H1 (cell line): ENCODE measurements around the gene POLR2H. TPM values are rescaled to one million over a fixed set of nuclear protein-coding genes. Genes with fewer than 3 reads are reported as not detected.
A peak's percentile ranks its signal among the peaks of the same experiment; 100 is the strongest.

Source experiments
- CTCF ChIA-PET: fragments of 300-600 bp; sonication (Branson Sonifier 250); formaldehyde crosslinking; loops from one replicate; lab custom pipeline; 2021; ENCODE audit not compliant: partially characterized antibody; lab: Charles Lee
- POLR2A ChIA-PET: fragments of 300-600 bp; sonication (Branson Sonifier 250); formaldehyde crosslinking; loops from one replicate; lab custom pipeline; 2021; ENCODE audit warnings: inconsistent platforms; ENCODE audit not compliant: partially characterized antibody; lab: Charles Lee
- DNase-seq, 2 experiments: peaks; one replicate each; pipeline versions ENCODE4 v3.0.0 to v3.0.0-alpha.2; 2010 to 2022; ENCODE audit warnings: low spot score in 2 of 2, low read depth in 1 of 2, mixed read lengths in 1 of 2
- FAIRE-seq: peaks from 2 replicates; lab custom pipeline; 2011; peaks lifted over from hg19 to GRCh38; lab: Jason Lieb, UNC
- H2AFZ ChIP-seq: 2 replicates; pipeline ENCODE4 v1.8.1; 2012; ENCODE audit warnings: low read length, inconsistent platforms
- H2AK5ac ChIP-seq: 2 replicates; pipeline ENCODE4 v1.6.1; 2013; ENCODE audit warnings: low read depth, low read length
- H2BK120ac ChIP-seq: replicated peaks from 2 replicates; pipeline ENCODE3; 2013; ENCODE audit warnings: low read depth, low read length, inconsistent platforms
- H2BK12ac ChIP-seq: 2 replicates; pipeline ENCODE4 v1.6.1; 2013; ENCODE audit warnings: low read depth, low read length
- H2BK15ac ChIP-seq: 2 replicates; pipeline ENCODE4 v1.6.1; 2013; ENCODE audit warnings: low read length
- H2BK20ac ChIP-seq: 2 replicates; pipeline ENCODE4 v1.6.1; 2013; ENCODE audit warnings: low read length
- H2BK5ac ChIP-seq: 2 replicates; pipeline ENCODE4 v1.6.1; 2013; ENCODE audit warnings: low read depth, low read length
- H3K14ac ChIP-seq: 2 replicates; pipeline ENCODE4 v1.6.1; 2013; ENCODE audit warnings: inconsistent platforms; ENCODE audit not compliant: insufficient read length
- H3K18ac ChIP-seq: 2 replicates; pipeline ENCODE4 v1.6.1; 2013; ENCODE audit warnings: low read length; ENCODE audit errors: extremely low read depth
- H3K23ac ChIP-seq: 2 replicates; pipeline ENCODE4 v1.6.1; 2013; ENCODE audit warnings: inconsistent platforms; ENCODE audit not compliant: insufficient read length
- H3K23me2 ChIP-seq: 2 replicates; pipeline ENCODE4 v1.6.1; 2013; ENCODE audit warnings: low read depth, low read length
- H3K27ac ChIP-seq: 2 replicates; pipeline ENCODE4 v1.6.1; 2011; ENCODE audit warnings: low read depth, low read length, inconsistent platforms
- H3K27me3 ChIP-seq, 4 experiments: replicated peaks in 1 of 4; 1 replicate in 1 of 4; 2 replicates in 3 of 4; pipeline versions ENCODE4 v1.6.1 to v1.8.1; 2011 to 2013; ENCODE audit warnings: low read length in 3 of 4, mild to moderate bottlenecking in 3 of 4, inconsistent platforms in 2 of 4, mixed read lengths in 2 of 4, moderate library complexity in 1 of 4; ENCODE audit not compliant: control insufficient read depth in 3 of 4, insufficient read depth in 3 of 4; ENCODE audit errors: extremely low read depth in 1 of 4
- H3K36me3 ChIP-seq, 4 experiments: 2 replicates each; pipeline versions ENCODE4 v1.6.1 to v1.8.1; 2011 to 2013; ENCODE audit warnings: mild to moderate bottlenecking in 4 of 4, low read length in 3 of 4, moderate library complexity in 2 of 4, control low read depth in 1 of 4, inconsistent platforms in 1 of 4; ENCODE audit not compliant: insufficient read depth in 4 of 4, control insufficient read depth in 2 of 4
- H3K4ac ChIP-seq: replicated peaks from 2 replicates; pipeline ENCODE3; 2013; ENCODE audit warnings: low read length, low read depth, mixed read lengths, inconsistent platforms; ENCODE audit not compliant: insufficient read length
- H3K4me1 ChIP-seq, 4 experiments: replicated peaks in 1 of 4; 1 replicate in 1 of 4; 2 replicates in 3 of 4; pipeline versions ENCODE4 v1.6.1 to v1.8.1; 2011 to 2013; ENCODE audit warnings: low read length in 3 of 4, inconsistent platforms in 2 of 4, mixed read lengths in 1 of 4; ENCODE audit not compliant: insufficient read depth in 4 of 4, control insufficient read depth in 3 of 4
- H3K4me2 ChIP-seq, 2 experiments: 2 replicates each; pipeline versions ENCODE4 v1.6.1 to v1.8.1; 2011 to 2013; ENCODE audit warnings: low read depth in 2 of 2, low read length in 2 of 2, control low read depth in 1 of 2, inconsistent platforms in 1 of 2, mild to moderate bottlenecking in 1 of 2; ENCODE audit not compliant: insufficient read depth in 1 of 2
- H3K4me3 ChIP-seq, 4 experiments: fragments of 200-600, 300-600 bp in 1 of 4; sonication (generic), shearing (Covaris generic), sonication (Bioruptor Twin) in 1 of 4; 2 replicates each; pipeline versions ENCODE4 v1.5.1 to v1.8.1; 2011 to 2016; ENCODE audit warnings: low read length in 4 of 4, low read depth in 3 of 4, control low read depth in 2 of 4, inconsistent platforms in 2 of 4, mild to moderate bottlenecking in 2 of 4, mixed read lengths in 1 of 4, moderate library complexity in 1 of 4; ENCODE audit not compliant: insufficient read depth in 2 of 4; ENCODE audit errors: extremely low read depth in 1 of 4
- H3K56ac ChIP-seq: replicated peaks from 2 replicates; pipeline ENCODE3; 2013; ENCODE audit warnings: low read depth, mild to moderate bottlenecking, mixed read lengths, low read length, inconsistent platforms; ENCODE audit not compliant: insufficient read length
- H3K79me1 ChIP-seq: 2 replicates; pipeline ENCODE4 v1.6.1; 2013; ENCODE audit warnings: low read depth, low read length, control low read depth
- H3K79me2 ChIP-seq, 2 experiments: 2 replicates each; pipeline versions ENCODE4 v1.6.1 to v1.8.1; 2012 to 2013; ENCODE audit warnings: low read length in 2 of 2, mild to moderate bottlenecking in 2 of 2, inconsistent platforms in 1 of 2; ENCODE audit not compliant: insufficient read depth in 2 of 2, control insufficient read depth in 1 of 2
- H3K9ac ChIP-seq, 4 experiments: replicated peaks in 1 of 4; 1 replicate in 1 of 4; 2 replicates in 3 of 4; pipeline versions ENCODE4 v1.6.1 to v1.8.1; 2011 to 2013; ENCODE audit warnings: low read depth in 3 of 4, low read length in 3 of 4, control low read depth in 2 of 4, mild to moderate bottlenecking in 2 of 4, moderate library complexity in 2 of 4, inconsistent platforms in 1 of 4; ENCODE audit errors: extremely low read depth in 1 of 4
- H3K9me3 ChIP-seq, 2 experiments: 2 replicates each; pipeline versions ENCODE4 v1.6.1 to v1.8.1; 2012 to 2013; ENCODE audit warnings: mild to moderate bottlenecking in 2 of 2, moderate library complexity in 2 of 2, control low read depth in 1 of 2, inconsistent platforms in 1 of 2, low read depth in 1 of 2, low read length in 1 of 2, mixed read lengths in 1 of 2; ENCODE audit not compliant: insufficient read depth in 2 of 2
- H4K20me1 ChIP-seq, 2 experiments: replicated peaks in 1 of 2; 2 replicates each; pipeline versions ENCODE3 to v1.8.1; 2011 to 2013; ENCODE audit warnings: inconsistent platforms in 2 of 2, low read length in 2 of 2, mild to moderate bottlenecking in 1 of 2; ENCODE audit not compliant: insufficient read depth in 2 of 2, control insufficient read depth in 1 of 2
- H4K5ac ChIP-seq: 2 replicates; pipeline ENCODE4 v1.6.1; 2013; ENCODE audit warnings: low read length, low read depth, mixed read lengths, inconsistent platforms; ENCODE audit not compliant: insufficient read length
- H4K8ac ChIP-seq: 2 replicates; pipeline ENCODE4 v1.8.0; 2013; ENCODE audit warnings: mild to moderate bottlenecking, moderate library complexity, low read length, inconsistent platforms; ENCODE audit not compliant: insufficient read depth; ENCODE audit errors: extremely low read depth
- H4K91ac ChIP-seq: replicated peaks from 2 replicates; pipeline ENCODE3; 2013; ENCODE audit warnings: low read length, mixed read lengths, inconsistent platforms; ENCODE audit not compliant: insufficient read length
- ASH2L ChIP-seq: fragments of 200-600, 300-600 bp; sonication (generic); IDR thresholded peaks from one replicate; pipeline ENCODE4 v1.7.1; 2017; ENCODE audit warnings: low read length
- CBX5 ChIP-seq: fragments of 300-800, 300-1000 bp; sonication (generic); IDR thresholded peaks from 2 replicates; pipeline ENCODE4 v1.7.1; 2016; ENCODE audit warnings: antibody characterized with exemption, low read length, low read depth
- CTCF ChIP-seq, 3 experiments: IDR thresholded peaks; 1 replicate in 2 of 3; 2 replicates in 1 of 3; pipeline versions ENCODE4 v1.5.1 to v1.6.1; 2011; ENCODE audit warnings: low read length in 3 of 3, mild to moderate bottlenecking in 3 of 3, inconsistent platforms in 2 of 3, low read depth in 1 of 3, moderate library complexity in 1 of 3; ENCODE audit not compliant: insufficient read depth in 1 of 3; ENCODE audit errors: control extremely low read depth in 1 of 3
- GTF2F1 ChIP-seq: IDR thresholded peaks from 2 replicates; pipeline ENCODE4 v1.6.1; 2012; ENCODE audit warnings: low read depth, low read length, improper control_type of control experiment, borderline replicate concordance
- KDM5A ChIP-seq: fragments of 200-600 bp; IDR thresholded peaks from 2 replicates; pipeline ENCODE4 v1.7.1; 2012; ENCODE audit warnings: mild to moderate bottlenecking, low read length, inconsistent platforms, mixed read lengths
- MAFK ChIP-seq: IDR thresholded peaks from 2 replicates; pipeline ENCODE4 v1.6.1; 2012; ENCODE audit warnings: low read depth, mild to moderate bottlenecking, improper control_type of control experiment, low read length
- PHF8 ChIP-seq: fragments of 200-600 bp; sonication (generic); conservative IDR thresholded peaks from 2 replicates; pipeline ENCODE4 v1.7.1; 2012; ENCODE audit warnings: low read depth, mild to moderate bottlenecking, inconsistent platforms, low read length, moderate library complexity
- POU5F1 ChIP-seq: IDR thresholded peaks from 2 replicates; pipeline ENCODE4 v1.6.1; 2011; ENCODE audit warnings: low read depth, mild to moderate bottlenecking, low read length, moderate library complexity
- SIX5 ChIP-seq: IDR thresholded peaks from 2 replicates; pipeline ENCODE4 v1.6.1; 2011; ENCODE audit warnings: mild to moderate bottlenecking, low read depth, low read length
- SRF ChIP-seq: IDR thresholded peaks from 2 replicates; pipeline ENCODE4 v1.6.1; 2011; ENCODE audit warnings: mild to moderate bottlenecking, low read depth, low read length, moderate library complexity
- WGBS, 2 experiments: shearing (Covaris generic) in 1 of 2; methylation state at CpG; one replicate each; pipeline versions ENCODE4 v1.1.6 to v1.1.7; 2013 to 2015; ENCODE audit warnings: low lambda C conversion rate in 2 of 2, mixed read lengths in 2 of 2, inconsistent platforms in 1 of 2, low coverage in 1 of 2, missing lambda C conversion rate in 1 of 2; ENCODE audit not compliant: insufficient replicate concordance in 2 of 2, insufficient coverage in 1 of 2, insufficient read length in 1 of 2; ENCODE audit errors: extremely low coverage in 1 of 2, missing lambda C conversion rate in 1 of 2; 5-methylcytosine and 5-hydroxymethylcytosine counted together
- polyA plus RNA-seq, 7 experiments: library from polyadenylated mRNA; depleted of rRNA in 3 of 7; stranded (reverse) in 5 of 7; unstranded in 2 of 7; fragments of >200 nt in 5 of 7; fragments of 200-250 nt in 2 of 7; gene quantifications; 1 replicate in 5 of 7; 2 replicates in 1 of 7; 4 replicates in 1 of 7; pipeline versions ENCODE4 v1.2.1 to v1.2.3, GENCODE V29; 2011 to 2013; ENCODE audit warnings: missing spikeins in 2 of 7, mixed read lengths in 2 of 7
- total RNA-seq: library from RNA; stranded (reverse); fragmentation: NEBNext Ultra II Directional; extraction: Animal tissue kit (Norgen Biotek cat#: 25700); gene quantifications from 2 replicates; pipeline ENCODE4 v1.2.1, GENCODE V29; 2021

The POLR2H gene
- total and polyA plus RNA-seq, 2 of the 8 experiments (the other 6 are each of a cell fraction or from before 2014, with no cell fraction given) = 113 to 335 TPM

DNA sequence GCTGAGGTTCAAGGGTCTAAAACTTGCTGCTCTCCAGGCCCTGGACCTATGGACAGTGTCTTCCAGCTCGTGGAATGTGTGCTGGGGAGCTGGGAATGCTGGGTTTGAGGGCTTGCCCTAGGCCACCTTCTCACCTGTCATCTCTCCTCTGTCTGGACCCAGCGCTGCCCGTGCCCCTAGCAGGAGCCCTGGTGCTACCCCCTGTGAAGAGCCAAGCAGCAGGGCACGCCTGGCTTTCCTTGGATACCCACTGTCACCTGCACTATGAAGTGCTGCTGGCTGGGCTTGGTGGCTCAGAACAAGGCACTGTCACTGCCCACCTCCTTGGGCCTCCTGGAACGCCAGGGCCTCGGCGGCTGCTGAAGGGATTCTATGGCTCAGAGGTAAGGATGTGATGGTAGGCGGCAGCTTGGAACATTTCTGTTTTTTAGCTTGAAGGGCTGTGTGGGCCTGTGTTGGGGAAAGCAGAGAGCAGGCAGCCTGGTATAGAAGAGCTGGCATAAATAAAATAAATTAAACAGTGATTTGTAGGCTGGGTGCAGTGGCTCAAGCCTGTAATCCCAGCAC, 23.4 kb downstream of the POLR2H start:
- Histone ChIP-seq H4K91ac (peak overlapping the region; percentile 27), H3K23ac (no peak overlapping the region), H3K23me2 (peaks cover 12% of the 10 kb centered on the region; the same call in 1 of the 2 replicates), H3K14ac (no peak overlapping the region), H4K20me1 (peaks cover 2 to 9% of the 10 kb centered on the region in 2 experiments), H3K79me2 (no peaks in the 10 kb centered on the region), H3K79me1 (no peaks in the 10 kb centered on the region), H3K36me3 (no peaks in the 10 kb centered on the region), H2AFZ (no peak overlapping the region), H4K8ac (0 out of 2 replicates have a peak overlapping the region, but pooled peaks have one; percentile 25), H2BK5ac (no peak overlapping the region), H3K4me3 (no peak overlapping the region), H3K4me2 (no peak overlapping the region), H3K27me3 (peaks cover 26 to 35% (median 31%) of the 10 kb centered on the region in 4 experiments), H2BK20ac (no peak overlapping the region), H2BK15ac (no peak overlapping the region), H3K4me1 (peaks cover 0 to 11% (median 9%) of the 10 kb centered on the region in 4 experiments; a peak in 6 of 7 replicates), H2BK120ac (no peak overlapping the region), H3K27ac (no peak overlapping the region), H2BK12ac (no peak overlapping the region), H2AK5ac (no peak overlapping the region), H3K9me3 (no peaks in the 10 kb centered on the region), H3K18ac (no peak overlapping the region), H4K5ac (no peak overlapping the region), H3K4ac (no peak overlapping the region), H3K9ac (no peak overlapping the region), H3K56ac (no peak overlapping the region)
- DNase-seq (no peak), FAIRE-seq (no peak)
- ChIA-PET POLR2A (interaction anchor here (0.9 to 1.0 kb wide), 2 partner anchors 10 to 40 kb away, joined by 3 read pairs; no protein-coding TSS in a partner anchor), CTCF (interaction anchor here (0.5 to 8.3 kb wide), 17 partner anchors 8 to 229 kb away, joined by 3 to 78 read pairs (median 5); partner anchors contain the start of gene EPHB3)
- 91% methylated on average over 8 of the region's 8 CpGs; no CpG with 5 or more reads in 1 of the 2 experiments for WGBS, 2 experiments
- TF ChIP-seq POU5F1 (no peak), GTF2F1 (no peak), PHF8 (no peak), CBX5 (no peak), CTCF (IDR thresholded peaks at IDR 0.05; ENCODE audit: control extremely low read depth in 1 of 3, insufficient read depth in 1 of 3, low read depth in 1 of 3, low read length in 3 of 3) (no peak), SIX5 (no peak), MAFK (no peak), ASH2L (no peak), KDM5A (no peak), SRF (no peak)
